Body of pancreas (tissue), 4 donors: ENCODE results near the gene TAC4.

Experiments
- POLR2A ChIP-seq, 3 donors: fragments of 450-650 bp; IDR thresholded peaks; one replicate each; pipeline ENCODE4 v1.6.1; 2016; ENCODE audit warnings: antibody characterized with exemption in 3 of 3, mild to moderate bottlenecking in 2 of 3
- TF ChIP-seq, protein P1 (sequence below), 7 experiments: fragments of 450-650 bp in 4 of 7; fragments of 200-600 bp in 3 of 7; sonication (generic) in 3 of 7; IDR thresholded peaks; one replicate each; pipeline ENCODE4 v1.5.1; 2016 to 2019; ENCODE audit warnings: antibody characterized with exemption in 7 of 7

DNA sequence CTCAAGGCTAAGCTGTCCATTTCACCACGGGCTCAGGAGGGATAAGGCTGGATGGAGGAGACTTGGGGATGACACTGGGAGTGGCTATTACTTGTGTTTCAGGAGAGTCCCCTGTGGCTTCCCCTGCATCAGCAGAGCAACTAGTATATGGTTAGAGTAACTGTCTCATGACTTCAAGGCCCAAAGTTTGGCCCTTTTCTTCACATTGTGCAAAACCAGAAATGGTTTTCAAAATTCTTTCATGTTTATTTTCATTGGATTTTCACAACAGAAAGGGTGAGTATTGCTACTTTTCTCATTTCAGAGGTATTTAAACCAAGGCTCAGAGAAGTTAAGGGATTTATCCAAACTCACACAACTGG lies 18.1 kb upstream of the TAC4 start:
- TF ChIP-seq, protein P1, sequence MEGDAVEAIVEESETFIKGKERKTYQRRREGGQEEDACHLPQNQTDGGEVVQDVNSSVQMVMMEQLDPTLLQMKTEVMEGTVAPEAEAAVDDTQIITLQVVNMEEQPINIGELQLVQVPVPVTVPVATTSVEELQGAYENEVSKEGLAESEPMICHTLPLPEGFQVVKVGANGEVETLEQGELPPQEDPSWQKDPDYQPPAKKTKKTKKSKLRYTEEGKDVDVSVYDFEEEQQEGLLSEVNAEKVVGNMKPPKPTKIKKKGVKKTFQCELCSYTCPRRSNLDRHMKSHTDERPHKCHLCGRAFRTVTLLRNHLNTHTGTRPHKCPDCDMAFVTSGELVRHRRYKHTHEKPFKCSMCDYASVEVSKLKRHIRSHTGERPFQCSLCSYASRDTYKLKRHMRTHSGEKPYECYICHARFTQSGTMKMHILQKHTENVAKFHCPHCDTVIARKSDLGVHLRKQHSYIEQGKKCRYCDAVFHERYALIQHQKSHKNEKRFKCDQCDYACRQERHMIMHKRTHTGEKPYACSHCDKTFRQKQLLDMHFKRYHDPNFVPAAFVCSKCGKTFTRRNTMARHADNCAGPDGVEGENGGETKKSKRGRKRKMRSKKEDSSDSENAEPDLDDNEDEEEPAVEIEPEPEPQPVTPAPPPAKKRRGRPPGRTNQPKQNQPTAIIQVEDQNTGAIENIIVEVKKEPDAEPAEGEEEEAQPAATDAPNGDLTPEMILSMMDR (IDR thresholded peaks at IDR 0.05): no peak
- no peak for TF ChIP-seq POLR2A (IDR thresholded peaks at IDR 0.05)
